HEK293 (cell line): ENCODE measurements around the gene RPS10.

Experiments used
- GFI1B ChIP-seq: fragments of 450-650 bp; formaldehyde crosslinking; IDR thresholded peaks from 2 replicates; pipeline ENCODE4 v1.5.1; 2016; ENCODE audit warnings: missing biosample characterization, missing genetic modification characterization
- GLI4 ChIP-seq: fragments of 450-650 bp; formaldehyde crosslinking; IDR thresholded peaks from 2 replicates; pipeline ENCODE4 v1.5.1; 2016; ENCODE audit warnings: missing biosample characterization, missing genetic modification characterization
- IKZF3 ChIP-seq: fragments of 450-650 bp; IDR thresholded peaks from 2 replicates; pipeline ENCODE4 v1.5.0; 2018; ENCODE audit warnings: missing biosample characterization, mild to moderate bottlenecking, missing genetic modification characterization, moderate library complexity
- KLF7 ChIP-seq: fragments of 450-650 bp; formaldehyde crosslinking; IDR thresholded peaks from 2 replicates; pipeline ENCODE4 v1.5.1; 2016; ENCODE audit warnings: missing biosample characterization, missing genetic modification characterization, borderline replicate concordance
- MEIS1 ChIP-seq: sonication (generic); formaldehyde crosslinking; IDR thresholded peaks from 2 replicates; pipeline ENCODE4 v1.8.1; 2022; ENCODE audit warnings: missing genetic modification reagents, mild to moderate bottlenecking, borderline replicate concordance
- PBX3 ChIP-seq: sonication (generic); formaldehyde crosslinking; IDR thresholded peaks from 2 replicates; pipeline ENCODE4 v1.8.1; 2022; ENCODE audit warnings: mild to moderate bottlenecking, moderate library complexity, missing genetic modification reagents
- PRDM10 ChIP-seq: fragments of 450-650 bp; formaldehyde crosslinking; IDR thresholded peaks from 2 replicates; pipeline ENCODE4 v1.5.1; 2016; ENCODE audit warnings: missing biosample characterization, missing genetic modification characterization
- PRDM6 ChIP-seq: fragments of 450-650 bp; formaldehyde crosslinking; IDR thresholded peaks from 2 replicates; pipeline ENCODE4 v1.5.1; 2017; ENCODE audit warnings: missing biosample characterization, missing genetic modification characterization
- SP2 ChIP-seq: fragments of 450-650 bp; formaldehyde crosslinking; IDR thresholded peaks from 2 replicates; pipeline ENCODE4 v1.5.1; 2016; ENCODE audit warnings: missing biosample characterization, missing genetic modification characterization
- ZBTB7A ChIP-seq: fragments of 450-650 bp; formaldehyde crosslinking; IDR thresholded peaks from 2 replicates; pipeline ENCODE4 v1.5.1; 2016; ENCODE audit warnings: low read depth, missing biosample characterization, missing genetic modification characterization
- ZFP37 ChIP-seq: fragments of 450-650 bp; formaldehyde crosslinking; IDR thresholded peaks from 2 replicates; pipeline ENCODE4 v1.5.1; 2016; ENCODE audit warnings: missing biosample characterization, missing genetic modification characterization
- ZFP69B ChIP-seq: fragments of 450-650 bp; formaldehyde crosslinking; IDR thresholded peaks from 2 replicates; pipeline ENCODE4 v1.5.1; 2016; ENCODE audit warnings: missing biosample characterization, missing genetic modification characterization
- ZNF202 ChIP-seq: fragments of 450-650 bp; formaldehyde crosslinking; IDR thresholded peaks from 2 replicates; pipeline ENCODE4 v1.5.1; 2016; ENCODE audit warnings: missing biosample characterization, missing genetic modification characterization, borderline replicate concordance
- ZNF280D ChIP-seq: fragments of 450-650 bp; formaldehyde crosslinking; IDR thresholded peaks from 2 replicates; pipeline ENCODE4 v1.5.1; 2016; ENCODE audit warnings: missing biosample characterization, missing genetic modification characterization
- ZNF302 ChIP-seq: fragments of 450-650 bp; formaldehyde crosslinking; IDR thresholded peaks from 2 replicates; pipeline ENCODE4 v1.5.1; 2016; ENCODE audit warnings: missing biosample characterization, missing genetic modification characterization, low read depth
- ZNF423 ChIP-seq: fragments of 450-650 bp; formaldehyde crosslinking; IDR thresholded peaks from 2 replicates; pipeline ENCODE4 v1.5.1; 2016; ENCODE audit warnings: missing biosample characterization, missing genetic modification characterization
- ZNF426 ChIP-seq: fragments of 450-650 bp; formaldehyde crosslinking; IDR thresholded peaks from 2 replicates; pipeline ENCODE4 v1.5.1; 2017; ENCODE audit warnings: missing biosample characterization, missing genetic modification characterization, mild to moderate bottlenecking, inconsistent platforms, moderate library complexity
- ZNF473 ChIP-seq: fragments of 450-650 bp; formaldehyde crosslinking; IDR thresholded peaks from 2 replicates; pipeline ENCODE4 v1.5.1; 2017; ENCODE audit warnings: missing biosample characterization, missing genetic modification characterization
- ZNF510 ChIP-seq: fragments of 450-650 bp; formaldehyde crosslinking; IDR thresholded peaks from 2 replicates; pipeline ENCODE4 v1.5.1; 2018; ENCODE audit warnings: mild to moderate bottlenecking, missing genetic modification characterization, missing biosample characterization; ENCODE audit not compliant: insufficient replicate concordance
- ZNF549 ChIP-seq: fragments of 450-650 bp; IDR thresholded peaks from 2 replicates; pipeline ENCODE4 v1.5.1; 2018; ENCODE audit warnings: missing biosample characterization, missing genetic modification characterization, mild to moderate bottlenecking, inconsistent platforms, moderate library complexity
- ZNF621 ChIP-seq: fragments of 450-650 bp; formaldehyde crosslinking; IDR thresholded peaks from 2 replicates; pipeline ENCODE4 v1.5.1; 2017; ENCODE audit warnings: missing biosample characterization, missing genetic modification characterization
- ZNF704 ChIP-seq: fragments of 450-650 bp; formaldehyde crosslinking; IDR thresholded peaks from 2 replicates; pipeline ENCODE4 v1.5.1; 2016; ENCODE audit warnings: missing biosample characterization, missing genetic modification characterization
- ZNF707 ChIP-seq: fragments of 450-650 bp; formaldehyde crosslinking; IDR thresholded peaks from 2 replicates; pipeline ENCODE4 v1.5.1; 2016; ENCODE audit warnings: missing biosample characterization, missing genetic modification characterization
- ZNF777 ChIP-seq: fragments of 450-650 bp; formaldehyde crosslinking; IDR thresholded peaks from 2 replicates; pipeline ENCODE4 v1.5.1; 2017; ENCODE audit warnings: missing biosample characterization, missing genetic modification characterization, borderline replicate concordance
- ZNF830 ChIP-seq: fragments of 450-650 bp; IDR thresholded peaks from 2 replicates; pipeline ENCODE4 v1.5.0; 2018; ENCODE audit warnings: missing biosample characterization, missing genetic modification characterization, low read depth, mild to moderate bottlenecking, moderate library complexity
- ZSCAN16 ChIP-seq: fragments of 450-650 bp; formaldehyde crosslinking; IDR thresholded peaks from 2 replicates; pipeline ENCODE4 v1.5.1; 2016; ENCODE audit warnings: missing biosample characterization, missing genetic modification characterization
- ZSCAN18 ChIP-seq: fragments of 450-650 bp; formaldehyde crosslinking; IDR thresholded peaks from 2 replicates; pipeline ENCODE4 v1.5.1; 2016; ENCODE audit warnings: missing biosample characterization, missing genetic modification characterization
- ZXDB ChIP-seq: fragments of 450-650 bp; formaldehyde crosslinking; IDR thresholded peaks from 2 replicates; pipeline ENCODE4 v1.5.1; 2016; ENCODE audit warnings: missing biosample characterization, missing genetic modification characterization

RPS10 gene

GRCh38 chr6:34392497-34393190 is 33.2 kb downstream of the RPS10 start, which contains the start of gene NUDT3 (continued):
- TF ChIP-seq PRDM6 (tag by site-specific recombination) (no peak), ZNF777 (tag by site-specific recombination) (no peak), ZNF621 (tag by site-specific recombination) (no peak), ZFP69B (tag by site-specific recombination) (0 out of 2 replicates have a peak, but pooled peaks have one; percentile 37), ZNF707 (no peak), ZNF302 (tag by site-specific recombination) (no peak), ZBTB7A (tag by site-specific recombination) (peak; percentile 40; the same call in 1 of the 2 replicates), GFI1B (no peak), ZNF473 (tag by site-specific recombination) (no peak), ZFP37 (tag by site-specific recombination) (peak; percentile 84; the same call in 1 of the 2 replicates), KLF7 (tag by site-specific recombination) (0 out of 2 replicates have a peak, but pooled peaks have one; percentile 47), PBX3 (CRISPR knock-in tag) (peak; percentile 83), ZNF549 (no peak), ZSCAN16 (tag by site-specific recombination) (no peak), ZNF423 (no peak), ZNF426 (tag by site-specific recombination) (no peak), MEIS1 (CRISPR knock-in tag) (no peak), ZNF830 (no peak), PRDM10 (tag by site-specific recombination) (peak; percentile 47; the same call in 1 of the 2 replicates), ZNF280D (tag by site-specific recombination) (no peak), IKZF3 (no peak), ZNF510 (tag by site-specific recombination) (no peak), SP2 (tag by site-specific recombination) (0 out of 2 replicates have a peak, but pooled peaks have one; percentile 28), GLI4 (no peak), ZXDB (tag by site-specific recombination) (peak; percentile 88), ZSCAN18 (no peak), ZNF704 (tag by site-specific recombination) (no peak), ZNF202 (tag by site-specific recombination) (no peak)
